IMR-90 (cell line): ENCODE data around the gene CTDSPL. TPM values are rescaled to one million over a fixed set of nuclear protein-coding genes. Genes with fewer than 3 reads are reported as not detected.

Experiments
- ATAC-seq: fragments of 200-7000 bp; cut with Tn5 transposase; 2 replicates; pipeline ENCODE4 v1.9.1; 2020; ENCODE audit warnings: low read depth, mild to moderate bottlenecking, moderate library complexity
- BruUV-seq: library from RNA; stranded (reverse); fragments of 400-500 nt; replicated peaks from 2 replicates; lab custom pipeline; 2021; lab: Mats Ljungman, UMichigan
- CTCF ChIA-PET: fragments of 300-600 bp; formaldehyde crosslinking; extraction: SDS; loops from one replicate; lab custom pipeline; 2021; ENCODE audit warnings: antibody characterized with exemption; lab: Yijun Ruan, JAX
- POLR2A ChIA-PET: fragments of 300-600 bp; sonication (Branson Sonifier 250); formaldehyde crosslinking; loops from one replicate; lab custom pipeline; 2022; ENCODE audit warnings: antibody characterized with exemption; ENCODE audit not compliant: unreplicated experiment; lab: Charles Lee
- DNase-seq: peaks from one replicate; pipeline ENCODE4 v3.0.0; 2013
- H2AFZ ChIP-seq: replicated peaks from 2 replicates; pipeline ENCODE3; 2013; ENCODE audit warnings: low read length, mild to moderate bottlenecking; ENCODE audit not compliant: poor library complexity
- H2AK5ac ChIP-seq: 2 replicates; pipeline ENCODE4 v1.6.1; 2013; ENCODE audit warnings: low read depth, low read length, inconsistent platforms
- H2AK9ac ChIP-seq: replicated peaks from 2 replicates; pipeline ENCODE3; 2013; ENCODE audit warnings: mild to moderate bottlenecking, low read depth, low read length, moderate library complexity; ENCODE audit not compliant: poor library complexity
- H2BK120ac ChIP-seq: 2 replicates; pipeline ENCODE4 v1.6.1; 2013; ENCODE audit warnings: low read depth, low read length, inconsistent platforms
- H2BK15ac ChIP-seq: 3 replicates; pipeline ENCODE4 v1.6.1; 2013; ENCODE audit warnings: low read depth, low read length, inconsistent platforms
- H2BK20ac ChIP-seq: 2 replicates; pipeline ENCODE4 v1.6.1; 2013; ENCODE audit warnings: low read depth, mild to moderate bottlenecking, inconsistent platforms, low read length, moderate library complexity
- H2BK5ac ChIP-seq: 2 replicates; pipeline ENCODE4 v1.6.1; 2013; ENCODE audit warnings: mild to moderate bottlenecking, low read depth, low read length, inconsistent platforms; ENCODE audit not compliant: poor library complexity, severe bottlenecking
- H3K14ac ChIP-seq: replicated peaks from 2 replicates; pipeline ENCODE4 v1.6.1; 2013; ENCODE audit warnings: low read depth, low read length, inconsistent platforms
- H3K18ac ChIP-seq: 2 replicates; pipeline ENCODE4 v1.6.1; 2013; ENCODE audit warnings: low read depth, low read length, control low read depth
- H3K23ac ChIP-seq: 2 replicates; pipeline ENCODE4 v1.6.1; 2013; ENCODE audit warnings: low read depth, low read length, inconsistent platforms
- H3K27ac ChIP-seq: 2 replicates; pipeline ENCODE4 v1.5.1; 2013; ENCODE audit warnings: mild to moderate bottlenecking, control low read depth, low read length; ENCODE audit not compliant: insufficient read depth
- H3K27me3 ChIP-seq: 2 replicates; pipeline ENCODE4 v1.6.1; 2013; ENCODE audit warnings: low read length; ENCODE audit not compliant: control insufficient read depth, insufficient read depth
- H3K36me3 ChIP-seq: 2 replicates; pipeline ENCODE4 v1.6.1; 2013; ENCODE audit warnings: low read length, mixed read lengths; ENCODE audit not compliant: control insufficient read depth, insufficient read depth
- H3K4ac ChIP-seq: 2 replicates; pipeline ENCODE4 v1.6.1; 2013; ENCODE audit warnings: low read depth, low read length, inconsistent platforms
- H3K4me1 ChIP-seq: 2 replicates; pipeline ENCODE4 v1.6.1; 2013; ENCODE audit warnings: low read length, mixed read lengths; ENCODE audit not compliant: control insufficient read depth, insufficient read depth
- H3K4me2 ChIP-seq: 2 replicates; pipeline ENCODE4 v1.6.1; 2013; ENCODE audit warnings: low read depth, mild to moderate bottlenecking, control low read depth, low read length, moderate library complexity
- H3K4me3 ChIP-seq: 2 replicates; pipeline ENCODE4 v1.5.1; 2013; ENCODE audit warnings: low read depth, mild to moderate bottlenecking, control low read depth, low read length, moderate library complexity; ENCODE audit not compliant: insufficient read depth
- H3K56ac ChIP-seq: 2 replicates; pipeline ENCODE4 v1.6.1; 2013; ENCODE audit warnings: low read length, inconsistent platforms; ENCODE audit not compliant: insufficient read depth; ENCODE audit errors: extremely low read depth
- H3K79me1 ChIP-seq, 2 experiments: 2 replicates each; pipeline ENCODE4 v1.6.1; 2013; ENCODE audit warnings: low read length in 2 of 2, inconsistent platforms in 1 of 2, low read depth in 1 of 2
- H3K9ac ChIP-seq: 2 replicates; pipeline ENCODE4 v1.6.1; 2013; ENCODE audit warnings: low read depth, low read length, control low read depth
- H3K9me1 ChIP-seq: 2 replicates; pipeline ENCODE4 v1.6.1; 2013; ENCODE audit warnings: low read length, inconsistent platforms; ENCODE audit not compliant: insufficient read depth
- H3K9me3 ChIP-seq: 2 replicates; pipeline ENCODE4 v1.6.1; 2013; ENCODE audit warnings: low read length; ENCODE audit not compliant: control insufficient read depth, insufficient read depth
- H4K20me1 ChIP-seq: 2 replicates; pipeline ENCODE4 v1.6.1; 2013; ENCODE audit warnings: low read length, inconsistent platforms; ENCODE audit not compliant: insufficient read depth
- H4K5ac ChIP-seq: 2 replicates; pipeline ENCODE4 v1.6.1; 2013; ENCODE audit warnings: mild to moderate bottlenecking, low read depth, low read length, control low read depth
- H4K8ac ChIP-seq, 2 experiments: 2 replicates each; pipeline ENCODE4 v1.6.1; 2013; ENCODE audit warnings: low read depth in 2 of 2, low read length in 2 of 2, control low read depth in 1 of 2, inconsistent platforms in 1 of 2
- H4K91ac ChIP-seq: 2 replicates; pipeline ENCODE4 v1.6.1; 2013; ENCODE audit warnings: low read depth, low read length, inconsistent platforms; ENCODE audit not compliant: insufficient read depth
- CHD1 ChIP-seq: IDR thresholded peaks from 2 replicates; pipeline ENCODE4 v1.6.1; 2012; ENCODE audit warnings: low read depth, low read length, improper control_type of control experiment
- FOS ChIP-seq: fragments of 150-350 bp; IDR thresholded peaks from 2 replicates; pipeline ENCODE4 v1.6.1; 2016; ENCODE audit warnings: low read depth, low read length
- MAFK ChIP-seq: IDR thresholded peaks from 2 replicates; pipeline ENCODE4 v1.6.1; 2012; ENCODE audit warnings: low read depth, low read length, improper control_type of control experiment
- MXI1 ChIP-seq: IDR thresholded peaks from 2 replicates; pipeline ENCODE4 v1.6.1; 2012; ENCODE audit warnings: low read depth, mild to moderate bottlenecking, low read length, moderate library complexity, borderline replicate concordance
- RAD21 ChIP-seq: IDR thresholded peaks from 2 replicates; pipeline ENCODE4 v1.6.1; 2012; ENCODE audit warnings: low read length, improper control_type of control experiment
- RCOR1 ChIP-seq: IDR thresholded peaks from 2 replicates; pipeline ENCODE4 v1.6.1; 2012; ENCODE audit warnings: mild to moderate bottlenecking, low read length, improper control_type of control experiment; ENCODE audit not compliant: insufficient replicate concordance
- RFX5 ChIP-seq: IDR thresholded peaks from 2 replicates; pipeline ENCODE4 v1.8.0; 2012; ENCODE audit warnings: low read depth, mild to moderate bottlenecking, low read length, moderate library complexity
- SMC3 ChIP-seq: fragments of 150-350 bp; IDR thresholded peaks from 2 replicates; pipeline ENCODE4 v1.6.1; 2016; ENCODE audit warnings: low read depth, mild to moderate bottlenecking, antibody characterized with exemption, low read length, moderate library complexity
- USF2 ChIP-seq: fragments of 150-350 bp; IDR thresholded peaks from 2 replicates; pipeline ENCODE4 v1.6.1; 2017; ENCODE audit warnings: mild to moderate bottlenecking, antibody characterized with exemption, low read length, low read depth
- WGBS, 2 experiments: methylation state at CpG; one replicate each; pipeline versions ENCODE4 v1.1.5 to v1.1.7; 2013; ENCODE audit warnings: missing lambda C conversion rate in 2 of 2; ENCODE audit not compliant: insufficient read length in 1 of 2; ENCODE audit errors: extremely low coverage in 2 of 2; 5-methylcytosine and 5-hydroxymethylcytosine counted together
- dilution Hi-C: fragments of 300-500 bp; cut with HindIII; formaldehyde crosslinking; loops from one replicate; pipeline ENCODE4 v1.14.3; 2018; ENCODE audit warnings: low sequenced_read_pairs; ENCODE audit not compliant: unreplicated experiment
- in situ Hi-C: fragments of 300-500 bp; cut with MboI; formaldehyde crosslinking; loops from 3 replicates; pipeline ENCODE4 v1.14.3; 2019; ENCODE audit warnings: low sequenced_read_pairs, inconsistent platforms, mixed read lengths
- intact Hi-C: fragments of 100-400 bp; cut with micrococcal nuclease; formaldehyde crosslinking; loops from 2 replicates; pipeline ENCODE4 v1.10.0; 2022
- polyA plus RNA-seq, 3 experiments: library from polyadenylated mRNA; depleted of rRNA; stranded (reverse); fragments of >200 nt; gene quantifications; 2 replicates each; pipeline ENCODE4 v1.2.3, GENCODE V29; 2012; ENCODE audit warnings: low replicate concordance in 1 of 3
- total RNA-seq: library from RNA; depleted of rRNA; stranded (reverse); fragments of >200 nt; gene quantifications from 2 replicates; pipeline ENCODE4 v1.2.3, GENCODE V29; 2012

The CTDSPL gene
- total and polyA plus RNA-seq, 2 of the 4 experiments (the other 2 are of a cell fraction), result 24.5 to 29.0 TPM

GRCh38 chr3:38015485-38015884 lies 153.8 kb downstream of the CTDSPL start:
- TF ChIP-seq FOS, result no peak
- TF ChIP-seq MXI1, result no peak
- TF ChIP-seq RAD21, result no peak
- no peak for TF ChIP-seq MAFK
- no peak for TF ChIP-seq RCOR1
- TF ChIP-seq SMC3, result no peak
- TF ChIP-seq USF2, result no peak
- no peak for TF ChIP-seq CHD1
- TF ChIP-seq RFX5, result no peak
- no peaks in the 10 kb centered on the region for H3K27me3 ChIP-seq
- peaks cover 4% of the 10 kb centered on the region; the same call in 1 of the 2 replicates for H3K9me3 ChIP-seq
- ChIA-PET POLR2A (no interaction called here), CTCF (no interaction called here)
- H3K23ac ChIP-seq, result no peak overlapping the region
- H2BK120ac ChIP-seq, result no peak overlapping the region
- H3K18ac ChIP-seq, result no peak overlapping the region
- H3K36me3 ChIP-seq, result peaks cover 32% of the 10 kb centered on the region
- no peak overlapping the region for H3K4me3 ChIP-seq
- intact Hi-C loops, result no loop called here
- no peak overlapping the region for H4K91ac ChIP-seq
- WGBS, 2 experiments, result no CpG with 5 or more reads among the region's 3 CpGs
- no peak overlapping the region for H3K4me2 ChIP-seq
- H3K4me1 ChIP-seq, result no peaks in the 10 kb centered on the region
- no peak overlapping the region for H3K4ac ChIP-seq
- no peak overlapping the region for H2BK15ac ChIP-seq
- H3K14ac ChIP-seq, result no peak overlapping the region
- dilution Hi-C loops, result no loop called here
- H2AK5ac ChIP-seq, result no peak overlapping the region
- no peak overlapping the region for H2AK9ac ChIP-seq
- H3K56ac ChIP-seq, result no peak overlapping the region
- 0 out of 2 replicates have a peak, but pooled peaks cover 4% of the 10 kb centered on the region for H3K9me1 ChIP-seq
- H4K8ac ChIP-seq, result no peak overlapping the region
- ATAC-seq, result no peak
- H2AFZ ChIP-seq, result no peak overlapping the region
- no peak overlapping the region for H4K5ac ChIP-seq
- H3K9ac ChIP-seq, result no peak overlapping the region
- no peaks in the 10 kb centered on the region for H3K79me1 ChIP-seq
- H4K20me1 ChIP-seq, result no peaks in the 10 kb centered on the region; the same call in 1 of the 2 replicates
- no peak overlapping the region for H2BK5ac ChIP-seq
- no peak overlapping the region for H3K27ac ChIP-seq
- no peak for DNase-seq
- no TSS peak for BruUV-seq
- in situ Hi-C loops, result no loop called here
- no peak overlapping the region for H2BK20ac ChIP-seq
